Astrocyte of the cerebellum (primary cell): Measurements from ENCODE around the gene SIRT1.

ENCODE experiments used
- DNase-seq: peaks from one replicate; pipeline ENCODE4 v3.0.0-alpha.2; 2011; ENCODE audit warnings: low read depth
- H3K4me3 ChIP-seq: 2 replicates; pipeline ENCODE4 v1.5.1; 2011; ENCODE audit warnings: mild to moderate bottlenecking, low read depth, low read length, moderate library complexity
- in situ Hi-C: cut with HindIII; loops from 2 replicates; pipeline ENCODE4 v1.10.0; 2017; ENCODE audit warnings: low sequenced_read_pairs
- TF ChIP-seq, protein P1 (sequence below): IDR thresholded peaks from 2 replicates; pipeline ENCODE4 v1.5.1; 2012; ENCODE audit warnings: low read length, low read depth, moderate library complexity, mild to moderate bottlenecking; ENCODE audit errors: missing control alignments

SIRT1 gene

DNA sequence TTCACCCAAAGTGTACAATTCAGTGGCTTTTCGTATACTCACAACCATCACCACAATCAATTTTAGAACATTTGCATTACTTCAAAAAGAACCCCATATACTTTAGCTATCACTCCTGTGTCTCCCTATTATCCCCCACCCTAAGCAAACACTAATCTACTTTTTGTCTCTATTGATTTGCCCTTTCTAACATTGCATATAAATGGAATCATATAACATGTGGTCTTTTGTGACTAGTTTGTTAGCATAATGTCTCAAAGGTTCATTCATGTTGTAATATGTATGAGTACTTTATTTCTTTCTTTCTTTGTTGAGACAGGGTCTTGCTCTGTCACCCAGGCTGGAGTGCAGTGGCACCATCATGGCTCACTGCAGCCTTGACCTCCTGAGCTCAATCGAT, 25.5 kb upstream of the SIRT1 start:
- in situ Hi-C loops, result no loop called here
- DNase-seq, result no peak
- no peak overlapping the region for H3K4me3 ChIP-seq
- TF ChIP-seq, protein P1, sequence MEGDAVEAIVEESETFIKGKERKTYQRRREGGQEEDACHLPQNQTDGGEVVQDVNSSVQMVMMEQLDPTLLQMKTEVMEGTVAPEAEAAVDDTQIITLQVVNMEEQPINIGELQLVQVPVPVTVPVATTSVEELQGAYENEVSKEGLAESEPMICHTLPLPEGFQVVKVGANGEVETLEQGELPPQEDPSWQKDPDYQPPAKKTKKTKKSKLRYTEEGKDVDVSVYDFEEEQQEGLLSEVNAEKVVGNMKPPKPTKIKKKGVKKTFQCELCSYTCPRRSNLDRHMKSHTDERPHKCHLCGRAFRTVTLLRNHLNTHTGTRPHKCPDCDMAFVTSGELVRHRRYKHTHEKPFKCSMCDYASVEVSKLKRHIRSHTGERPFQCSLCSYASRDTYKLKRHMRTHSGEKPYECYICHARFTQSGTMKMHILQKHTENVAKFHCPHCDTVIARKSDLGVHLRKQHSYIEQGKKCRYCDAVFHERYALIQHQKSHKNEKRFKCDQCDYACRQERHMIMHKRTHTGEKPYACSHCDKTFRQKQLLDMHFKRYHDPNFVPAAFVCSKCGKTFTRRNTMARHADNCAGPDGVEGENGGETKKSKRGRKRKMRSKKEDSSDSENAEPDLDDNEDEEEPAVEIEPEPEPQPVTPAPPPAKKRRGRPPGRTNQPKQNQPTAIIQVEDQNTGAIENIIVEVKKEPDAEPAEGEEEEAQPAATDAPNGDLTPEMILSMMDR, result no peak

DNA sequence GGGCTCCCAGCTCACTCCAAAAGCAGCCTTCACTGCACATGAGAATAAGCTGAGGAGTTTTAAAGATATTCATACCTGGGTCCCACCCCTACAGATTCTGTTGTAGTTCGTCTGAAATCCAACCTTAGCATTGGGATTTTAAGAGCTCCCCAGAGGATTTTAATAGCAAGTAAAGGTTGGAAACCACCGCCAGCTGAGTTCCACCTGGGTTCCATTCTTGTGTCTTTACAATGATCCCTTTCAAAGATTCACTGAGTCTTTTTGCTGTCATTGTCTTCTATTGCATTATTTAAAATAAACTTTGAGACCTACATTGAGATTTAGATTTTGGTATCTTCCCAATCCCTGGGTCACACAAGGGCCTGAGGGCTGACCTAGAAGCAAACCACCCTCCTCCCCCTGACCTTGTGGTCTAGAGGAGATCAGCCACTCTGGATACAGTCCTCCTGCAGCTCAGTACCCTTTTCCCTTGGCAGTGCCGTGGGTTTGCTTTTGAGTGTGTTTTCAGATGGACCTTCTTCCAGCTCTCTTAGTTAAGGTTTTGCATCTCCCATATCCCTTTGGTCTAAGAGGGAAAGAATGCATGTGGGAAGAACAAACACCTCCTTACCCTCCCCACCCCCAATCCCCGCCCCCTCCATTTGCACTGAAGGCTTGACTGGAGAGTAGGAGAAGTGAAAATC, 22.6 kb upstream of the SIRT1 start:
- TF ChIP-seq, protein P1, result no peak
- no peak for DNase-seq
- H3K4me3 ChIP-seq, result no peak overlapping the region
- in situ Hi-C loops, result no loop called here

DNA sequence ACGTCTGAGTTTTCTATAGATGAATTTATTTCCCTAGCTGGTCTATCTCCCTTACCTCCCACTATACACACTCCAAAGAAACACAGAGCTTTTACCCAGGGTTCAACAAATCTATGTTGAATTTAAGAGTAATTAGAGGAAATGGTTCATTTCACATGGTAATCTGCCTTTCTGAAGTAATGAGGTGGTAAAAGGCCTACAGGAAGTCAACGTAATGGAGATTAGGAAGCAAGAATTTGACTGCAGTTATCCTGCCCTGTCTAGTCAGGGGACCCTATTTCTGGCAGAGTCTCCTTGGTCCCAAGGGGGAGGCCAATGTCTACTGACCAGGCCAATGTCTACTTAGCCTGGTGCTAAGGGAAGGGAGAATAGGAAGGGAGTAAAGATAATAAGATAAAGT, 21.4 kb upstream of the SIRT1 start:
- no peak for DNase-seq
- TF ChIP-seq, protein P1, result no peak
- in situ Hi-C loops, result no loop called here
- no peak overlapping the region for H3K4me3 ChIP-seq

GRCh38 chr10:67864607-67865371, 19.7 kb upstream of the SIRT1 start:
- TF ChIP-seq, protein P1, result no peak
- H3K4me3 ChIP-seq, result no peak overlapping the region
- in situ Hi-C loops, result no loop called here
- DNase-seq, result no peak

DNA sequence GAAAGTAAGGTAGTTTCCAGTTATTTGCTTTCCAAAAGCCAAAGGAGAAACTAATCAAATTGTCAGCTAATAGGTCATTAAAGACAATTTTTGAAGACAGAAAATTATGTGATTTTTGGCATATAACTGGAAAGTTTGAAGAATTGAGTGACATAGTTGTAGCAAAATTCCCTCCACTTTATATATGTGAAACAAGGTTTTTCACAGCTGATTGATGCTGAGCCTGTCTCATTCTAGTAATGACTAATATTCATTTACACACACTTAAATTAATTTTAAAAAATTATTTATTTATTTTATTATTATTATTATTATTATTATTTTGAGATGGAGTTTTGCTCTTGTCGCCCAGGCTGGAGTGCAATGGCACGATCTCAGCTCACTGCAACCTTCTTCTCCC, 16.3 kb upstream of the SIRT1 start:
- TF ChIP-seq, protein P1, result no peak
- in situ Hi-C loops, result no loop called here
- no peak for DNase-seq
- H3K4me3 ChIP-seq, result no peak overlapping the region

GRCh38 chr10:67869996-67870395, 14.5 kb upstream of the SIRT1 start:
- TF ChIP-seq, protein P1, result no peak
- no peak for DNase-seq
- in situ Hi-C loops, result no loop called here
- no peak overlapping the region for H3K4me3 ChIP-seq
